ENCODE data around the gene TGM5.

GRCh38 chr15:43232289-43232874, 34.3 kb downstream of the TGM5 start:
- no peak for TF ChIP-seq CTCF (IDR thresholded peaks at IDR 0.05)
- no peak for TF ChIP-seq POLR2A (IDR thresholded peaks at IDR 0.05)
- no peak for TF ChIP-seq POLR2AphosphoS5 (IDR thresholded peaks at IDR 0.05)

Data from suprapubic skin (tissue), 4 donors.